NB4 (cell line): Measurements from ENCODE around the gene CLGN.

ENCODE experiments used
- DNase-seq: peaks from one replicate; pipeline ENCODE4 v3.0.0; 2010; ENCODE audit warnings: low read depth
- H3K4me3 ChIP-seq: one replicate; pipeline ENCODE4 v1.5.1; 2011; ENCODE audit warnings: mild to moderate bottlenecking, low read depth, low read length, moderate library complexity
- MYC ChIP-seq: IDR thresholded peaks from 2 replicates; pipeline ENCODE4 v1.6.1; 2011; ENCODE audit warnings: low read depth, low read length
- POLR2A ChIP-seq: IDR thresholded peaks from 2 replicates; pipeline ENCODE4 v1.6.1; 2011; ENCODE audit warnings: mild to moderate bottlenecking; ENCODE audit not compliant: insufficient read length; ENCODE audit errors: extremely low read depth
- TF ChIP-seq, protein P1 (sequence below): IDR thresholded peaks from one replicate; pipeline ENCODE4 v1.5.1; 2012; ENCODE audit warnings: low read depth, low read length
- TF ChIP-seq, protein P2 (sequence below): IDR thresholded peaks from 2 replicates; pipeline ENCODE4 v1.6.1; 2011; ENCODE audit warnings: low read depth, low read length

Gene CLGN

GRCh38 chr4:140388015-140388414 lies 39.4 kb downstream of the CLGN start:
- no peak overlapping the region for H3K4me3 ChIP-seq
- TF ChIP-seq MYC (no peak), POLR2A (no peak)
- TF ChIP-seq, protein P1, sequence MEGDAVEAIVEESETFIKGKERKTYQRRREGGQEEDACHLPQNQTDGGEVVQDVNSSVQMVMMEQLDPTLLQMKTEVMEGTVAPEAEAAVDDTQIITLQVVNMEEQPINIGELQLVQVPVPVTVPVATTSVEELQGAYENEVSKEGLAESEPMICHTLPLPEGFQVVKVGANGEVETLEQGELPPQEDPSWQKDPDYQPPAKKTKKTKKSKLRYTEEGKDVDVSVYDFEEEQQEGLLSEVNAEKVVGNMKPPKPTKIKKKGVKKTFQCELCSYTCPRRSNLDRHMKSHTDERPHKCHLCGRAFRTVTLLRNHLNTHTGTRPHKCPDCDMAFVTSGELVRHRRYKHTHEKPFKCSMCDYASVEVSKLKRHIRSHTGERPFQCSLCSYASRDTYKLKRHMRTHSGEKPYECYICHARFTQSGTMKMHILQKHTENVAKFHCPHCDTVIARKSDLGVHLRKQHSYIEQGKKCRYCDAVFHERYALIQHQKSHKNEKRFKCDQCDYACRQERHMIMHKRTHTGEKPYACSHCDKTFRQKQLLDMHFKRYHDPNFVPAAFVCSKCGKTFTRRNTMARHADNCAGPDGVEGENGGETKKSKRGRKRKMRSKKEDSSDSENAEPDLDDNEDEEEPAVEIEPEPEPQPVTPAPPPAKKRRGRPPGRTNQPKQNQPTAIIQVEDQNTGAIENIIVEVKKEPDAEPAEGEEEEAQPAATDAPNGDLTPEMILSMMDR: no peak
- TF ChIP-seq, protein P2, sequence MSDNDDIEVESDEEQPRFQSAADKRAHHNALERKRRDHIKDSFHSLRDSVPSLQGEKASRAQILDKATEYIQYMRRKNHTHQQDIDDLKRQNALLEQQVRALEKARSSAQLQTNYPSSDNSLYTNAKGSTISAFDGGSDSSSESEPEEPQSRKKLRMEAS: no peak
- DNase-seq: no peak

DNA sequence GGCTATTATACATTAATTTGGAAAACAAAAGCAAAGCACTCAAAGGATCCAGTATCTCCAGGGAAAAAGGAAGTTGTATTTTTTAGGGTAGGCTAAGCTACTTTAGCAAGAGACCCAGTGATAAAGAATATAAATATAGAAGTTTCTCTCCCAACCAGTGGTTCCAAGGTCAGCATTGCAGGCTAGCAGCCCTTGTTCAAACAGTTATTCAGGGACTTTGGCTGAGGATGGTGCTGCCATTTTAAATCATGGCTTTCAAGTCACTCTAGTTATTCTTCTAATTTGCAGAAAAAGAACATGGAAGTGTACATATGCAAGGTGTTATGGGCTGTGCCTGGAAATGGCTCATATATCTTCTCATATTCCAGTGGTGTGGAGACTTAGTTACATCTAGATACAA lies 44.7 kb downstream of the CLGN start:
- no peak for DNase-seq
- no peak overlapping the region for H3K4me3 ChIP-seq
- TF ChIP-seq, protein P2: no peak
- TF ChIP-seq MYC (no peak), POLR2A (no peak)
- TF ChIP-seq, protein P1: no peak

GRCh38 chr4:140374130-140374477 lies 53.3 kb downstream of the CLGN start:
- peak overlapping the region; percentile 99 for H3K4me3 ChIP-seq
- TF ChIP-seq POLR2A (no peak), MYC (no peak)
- TF ChIP-seq, protein P1: no peak
- TF ChIP-seq, protein P2: no peak
- DNase-seq: peak; percentile 11

- TF ChIP-seq, protein P1: no peak
- TF ChIP-seq, protein P2: 0 out of 2 replicates have a peak, but pooled peaks have one; percentile 18
- TF ChIP-seq POLR2A: peak; percentile 62
- no peak for TF ChIP-seq MYC
- H3K4me3 ChIP-seq: peak within 1 kb of the TSS; percentile 99
- DNase-seq: peak; percentile 98
These were observed 53.9 kb downstream of the CLGN start, which contains the start of gene SCOC for GRCh38 chr4:140373328-140374129. TSS of gene SCOC (plus strand) at chr4:140373646. CDS start at chr4:140379171, 5,525 bp downstream.

GRCh38 chr4:140372751-140373327 lies 54.6 kb downstream of the CLGN start:
- H3K4me3 ChIP-seq: peak overlapping the region; percentile 99
- DNase-seq: peak; percentile 60
- TF ChIP-seq MYC (no peak), POLR2A (no peak)
- TF ChIP-seq, protein P1: no peak
- TF ChIP-seq, protein P2: no peak
